ENCODE results near the gene TPH1. TPM values are rescaled to one million over a fixed set of nuclear protein-coding genes. Genes with fewer than 3 reads are reported as not detected.
A peak's percentile ranks its signal among the peaks of the same experiment; 100 is the strongest.

The TPH1 gene
- total RNA-seq, 3 donors from 2014 or later, result 1.4 to 12.8 (median 10.7) TPM

DNA sequence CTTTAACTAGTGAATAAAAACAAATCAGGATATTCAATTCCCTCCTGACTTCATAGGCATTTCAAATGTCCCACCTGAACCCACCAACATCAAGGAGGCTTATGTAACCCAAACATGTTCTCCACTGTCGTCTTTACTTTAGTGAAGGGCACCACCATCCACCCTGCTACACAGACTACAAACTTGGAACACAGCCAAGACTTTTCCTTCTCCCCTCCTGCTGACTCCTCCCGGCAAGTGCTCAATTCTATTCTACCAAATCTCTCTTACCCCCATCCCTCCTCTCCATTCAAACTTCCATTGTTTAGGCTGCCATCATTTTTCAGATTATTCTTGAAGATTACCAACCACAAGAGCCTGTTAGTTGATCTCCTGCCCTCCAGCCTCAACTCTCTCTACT lies 35.5 kb upstream of the TPH1 start:
- ATAC-seq, result no peak
- Histone ChIP-seq H3K9me3 (no peaks in the 10 kb centered on the region), H3K36me3 (ENCODE audit: low read depth) (no peaks in the 10 kb centered on the region), H3K4me1 (ENCODE audit: low read depth) (no peaks in the 10 kb centered on the region), H3K4me3 (no peak overlapping the region)
- intact Hi-C loops (cut with DNase I, micrococcal nuclease), result no loop called here
- TF ChIP-seq, protein P1, sequence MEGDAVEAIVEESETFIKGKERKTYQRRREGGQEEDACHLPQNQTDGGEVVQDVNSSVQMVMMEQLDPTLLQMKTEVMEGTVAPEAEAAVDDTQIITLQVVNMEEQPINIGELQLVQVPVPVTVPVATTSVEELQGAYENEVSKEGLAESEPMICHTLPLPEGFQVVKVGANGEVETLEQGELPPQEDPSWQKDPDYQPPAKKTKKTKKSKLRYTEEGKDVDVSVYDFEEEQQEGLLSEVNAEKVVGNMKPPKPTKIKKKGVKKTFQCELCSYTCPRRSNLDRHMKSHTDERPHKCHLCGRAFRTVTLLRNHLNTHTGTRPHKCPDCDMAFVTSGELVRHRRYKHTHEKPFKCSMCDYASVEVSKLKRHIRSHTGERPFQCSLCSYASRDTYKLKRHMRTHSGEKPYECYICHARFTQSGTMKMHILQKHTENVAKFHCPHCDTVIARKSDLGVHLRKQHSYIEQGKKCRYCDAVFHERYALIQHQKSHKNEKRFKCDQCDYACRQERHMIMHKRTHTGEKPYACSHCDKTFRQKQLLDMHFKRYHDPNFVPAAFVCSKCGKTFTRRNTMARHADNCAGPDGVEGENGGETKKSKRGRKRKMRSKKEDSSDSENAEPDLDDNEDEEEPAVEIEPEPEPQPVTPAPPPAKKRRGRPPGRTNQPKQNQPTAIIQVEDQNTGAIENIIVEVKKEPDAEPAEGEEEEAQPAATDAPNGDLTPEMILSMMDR (IDR thresholded peaks at IDR 0.05), result no peak
- DNase-seq, result no peak

DNA sequence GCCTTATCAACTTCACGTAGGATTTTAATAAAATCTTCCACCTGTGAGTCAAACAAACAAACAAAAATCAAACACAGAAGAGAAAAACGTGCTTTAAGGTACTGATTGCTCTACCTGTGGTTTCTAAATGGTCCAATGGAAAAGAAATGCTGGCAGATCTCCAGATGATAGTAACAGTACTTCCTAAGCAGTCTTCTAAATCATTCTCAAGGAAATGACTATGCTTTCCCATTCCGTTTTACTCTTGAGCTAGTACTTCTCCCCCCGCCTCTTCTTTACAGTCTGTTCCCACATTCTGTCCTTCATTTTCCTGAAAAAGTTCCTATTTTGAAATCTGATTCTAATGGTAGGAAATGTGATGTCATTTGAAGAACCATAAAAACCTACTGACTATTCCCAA lies 34.4 kb upstream of the TPH1 start:
- Histone ChIP-seq H3K4me3 (no peak overlapping the region), H3K9me3 (no peaks in the 10 kb centered on the region), H3K36me3 (ENCODE audit: low read depth) (no peaks in the 10 kb centered on the region), H3K4me1 (ENCODE audit: low read depth) (no peaks in the 10 kb centered on the region)
- intact Hi-C loops (cut with DNase I, micrococcal nuclease), result no loop called here
- ATAC-seq (no peak), DNase-seq (no peak)
- TF ChIP-seq, protein P1 (IDR thresholded peaks at IDR 0.05), result no peak

DNA sequence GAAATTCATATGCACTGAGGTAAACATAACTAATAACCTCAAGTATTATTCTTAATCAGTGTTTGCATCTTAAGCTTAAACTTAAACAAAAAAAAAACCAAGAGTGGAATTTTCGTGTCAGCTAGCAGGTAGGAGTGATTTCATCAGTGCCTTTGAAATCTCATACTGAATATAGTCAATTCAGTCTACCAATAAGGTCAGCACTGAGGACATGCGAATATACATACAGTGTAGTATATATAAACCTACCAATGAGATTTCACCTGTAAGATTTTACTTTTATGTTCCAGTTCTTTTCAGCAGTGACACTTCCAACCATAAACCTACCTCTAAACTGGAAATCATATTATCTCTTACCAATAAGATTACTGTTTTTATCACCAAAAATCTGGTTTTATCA lies 32.8 kb upstream of the TPH1 start:
- ATAC-seq (no peak), DNase-seq (no peak)
- H3K4me3 ChIP-seq, result no peak overlapping the region
- no peaks in the 10 kb centered on the region for H3K9me3 ChIP-seq
- H3K4me1 ChIP-seq (ENCODE audit: low read depth), result no peaks in the 10 kb centered on the region
- TF ChIP-seq, protein P1 (IDR thresholded peaks at IDR 0.05), result no peak
- intact Hi-C loops (cut with DNase I, micrococcal nuclease), result no loop called here
- no peaks in the 10 kb centered on the region for H3K36me3 ChIP-seq (ENCODE audit: low read depth)

DNA sequence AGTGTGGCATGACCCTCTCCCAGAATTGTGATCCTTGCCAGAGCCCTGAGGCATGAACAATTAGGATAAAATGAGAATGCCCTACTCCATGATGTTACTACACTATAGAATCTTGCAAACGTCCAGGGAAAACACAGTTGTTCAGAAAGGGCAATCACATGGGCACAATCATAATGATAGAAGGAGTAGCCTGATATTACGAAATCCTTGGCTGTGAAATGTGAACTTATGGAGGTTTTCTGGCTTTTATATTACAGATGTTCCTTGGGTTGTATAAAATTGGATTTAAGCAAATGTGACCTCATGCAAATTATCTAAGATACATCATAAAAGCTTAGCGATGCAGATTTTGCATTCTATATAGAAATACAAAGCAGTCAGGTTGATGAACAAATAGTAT lies 29.4 kb upstream of the TPH1 start:
- intact Hi-C loops (cut with DNase I, micrococcal nuclease), result no loop called here
- ATAC-seq (no peak), DNase-seq (no peak)

DNA sequence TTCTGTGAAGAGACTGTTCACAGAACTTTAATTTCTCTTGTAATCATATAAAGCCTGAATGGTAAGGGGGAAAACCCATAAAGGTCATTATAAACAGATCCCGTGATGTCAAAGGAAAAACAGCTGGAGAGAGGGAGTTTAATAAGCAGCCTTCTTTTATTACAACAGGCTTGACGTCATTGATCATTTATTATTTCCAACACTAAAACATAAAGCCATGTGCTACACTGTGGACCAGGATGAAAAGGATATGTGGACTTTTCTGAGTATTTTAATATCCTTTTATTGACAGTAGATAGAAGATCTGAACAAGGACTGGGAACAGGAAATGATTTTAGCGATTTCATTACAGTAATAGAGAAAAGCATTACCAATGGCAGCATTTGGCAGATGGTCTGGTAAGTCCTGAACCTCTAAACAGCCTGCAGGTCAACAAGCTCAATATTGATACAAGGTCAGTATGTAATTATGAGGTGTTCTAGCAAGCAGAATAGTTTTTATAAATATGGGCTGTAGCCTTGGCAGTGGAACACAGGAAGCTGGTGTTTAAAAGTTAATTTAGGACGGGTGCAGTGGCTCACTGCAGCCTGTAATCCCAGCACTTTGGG lies 25.1 kb upstream of the TPH1 start:
- Histone ChIP-seq H3K36me3 (ENCODE audit: low read depth) (no peaks in the 10 kb centered on the region), H3K4me3 (no peak overlapping the region), H3K4me1 (ENCODE audit: low read depth) (no peaks in the 10 kb centered on the region), H3K9me3 (no peaks in the 10 kb centered on the region)
- intact Hi-C loops (cut with DNase I, micrococcal nuclease), result no loop called here
- TF ChIP-seq, protein P1 (IDR thresholded peaks at IDR 0.05), result no peak
- ATAC-seq, result peak; percentile 63
- no peak for DNase-seq

More for the DNA sequence above, 29.4 kb upstream of the TPH1 start:
- Histone ChIP-seq H3K4me3 (no peak overlapping the region), H3K36me3 (ENCODE audit: low read depth) (no peaks in the 10 kb centered on the region), H3K4me1 (ENCODE audit: low read depth) (no peaks in the 10 kb centered on the region), H3K9me3 (no peaks in the 10 kb centered on the region)
- TF ChIP-seq, protein P1 (IDR thresholded peaks at IDR 0.05), result no peak

DNA sequence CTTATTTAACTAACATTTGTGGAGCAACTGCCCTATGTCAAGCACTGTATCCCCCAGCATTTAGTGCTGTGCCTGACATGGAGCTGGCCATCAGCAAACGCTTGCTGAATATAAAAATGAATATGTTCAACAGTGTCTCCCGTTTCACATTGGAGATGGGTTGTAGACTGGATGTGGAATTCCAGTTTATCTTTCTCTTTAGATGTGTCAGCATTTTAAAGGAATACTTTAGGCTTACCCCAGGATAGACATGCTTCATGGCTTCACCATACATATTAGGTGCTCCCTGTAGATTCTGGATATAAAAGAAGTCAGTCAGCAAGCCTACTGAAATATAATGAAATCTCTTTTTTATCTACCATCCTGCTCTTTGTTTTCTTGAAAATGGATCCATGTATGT lies 21.3 kb upstream of the TPH1 start:
- DNase-seq (no peak), ATAC-seq (no peak)
- no peak overlapping the region for H3K4me3 ChIP-seq
- H3K4me1 ChIP-seq (ENCODE audit: low read depth), result no peaks in the 10 kb centered on the region
- H3K36me3 ChIP-seq (ENCODE audit: low read depth), result no peaks in the 10 kb centered on the region
- no peaks in the 10 kb centered on the region for H3K9me3 ChIP-seq
- intact Hi-C loops (cut with DNase I, micrococcal nuclease), result no loop called here
- TF ChIP-seq, protein P1 (IDR thresholded peaks at IDR 0.05), result no peak
